ENCODE data around the gene RPS6KA2.

DNA sequence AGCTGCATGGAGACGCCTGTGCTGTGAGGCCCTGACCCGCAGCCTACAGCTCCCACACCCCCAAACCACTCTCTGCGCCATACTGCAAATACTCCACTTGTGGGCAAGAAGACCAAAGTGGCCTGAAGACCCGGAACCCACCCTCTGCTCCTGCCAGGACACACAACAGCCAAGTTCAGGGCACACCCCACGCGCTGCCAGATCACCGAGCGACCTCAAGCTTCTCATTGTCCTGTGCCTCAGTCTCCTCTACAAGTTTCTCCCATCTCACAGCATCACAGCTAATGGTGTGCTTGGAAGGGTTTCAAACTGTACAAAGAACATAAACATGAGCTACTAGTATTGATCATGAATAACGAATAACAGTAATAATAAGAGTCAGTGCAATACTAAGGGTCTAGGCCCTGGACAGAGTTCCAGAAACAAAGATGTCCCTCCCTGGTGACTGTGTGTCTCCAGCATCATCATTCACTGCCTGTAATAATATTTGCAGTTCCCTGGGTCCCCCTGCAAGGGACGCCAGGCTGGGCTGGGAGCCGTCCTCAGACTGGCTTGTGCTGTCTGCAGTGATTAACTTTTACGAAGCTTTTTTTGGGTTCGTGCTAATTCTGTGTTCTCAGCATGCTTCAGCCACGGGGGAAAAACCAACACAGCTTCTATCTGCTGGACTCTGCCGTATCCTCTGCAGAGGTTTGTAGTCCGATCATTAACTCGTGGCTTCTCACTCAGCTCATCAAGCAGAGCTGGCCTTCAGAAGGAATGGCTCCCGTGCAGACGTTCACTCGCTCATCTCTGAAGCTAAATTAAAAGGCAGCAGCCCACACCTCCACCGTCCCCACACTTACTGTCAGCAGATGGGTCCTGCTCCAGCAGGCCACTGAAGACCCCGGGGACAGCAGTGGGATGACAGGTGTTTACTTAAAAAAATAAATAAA lies 162.7 kb downstream of the RPS6KA2 start:
- TF ChIP-seq BHLHE40 (IDR thresholded peaks at IDR 0.05; ENCODE audit: borderline replicate concordance) (no peak), SP1 (IDR thresholded peaks at IDR 0.05) (no peak), HDGF (IDR thresholded peaks at IDR 0.05; ENCODE audit: borderline replicate concordance) (no peak), ARNT (IDR thresholded peaks at IDR 0.05) (no peak), ELF4 (IDR thresholded peaks at IDR 0.05) (no peak), SUZ12 (IDR thresholded peaks at IDR 0.05) (no peak), ZNF384 (IDR thresholded peaks at IDR 0.05) (no peak), L3MBTL2 (conservative IDR thresholded peaks at IDR 0.05) (no peak), FOXM1 (IDR thresholded peaks at IDR 0.05; ENCODE audit: borderline replicate concordance) (no peak), CTBP1 (IDR thresholded peaks at IDR 0.05; ENCODE audit: borderline replicate concordance) (no peak)
